Naive thymus-derived CD8-positive, alpha-beta T cell (primary cell): ENCODE measurements around the gene YIF1B. TPM values are rescaled to one million over a fixed set of nuclear protein-coding genes. Genes with fewer than 3 reads are reported as not detected.
A peak's percentile ranks its signal among the peaks of the same experiment; 100 is the strongest.

Experiments
- ATAC-seq, 2 donors: fragments of 150-1000 bp; cut with Tn5 transposase in 1 of 2; sonication (Bioruptor Pico), chemical (Tn5 transposase) in 1 of 2; 1 replicate in 1 of 2; 2 replicates in 1 of 2; pipeline ENCODE4 v1.10.0; 2021; ENCODE audit warnings: mild to moderate bottlenecking in 2 of 2, moderate library complexity in 2 of 2
- POLR2A ChIA-PET: fragments of 350-600 bp; sonication (Branson Sonifier 250); formaldehyde crosslinking; loops from one replicate; lab custom pipeline; 2021; ENCODE audit warnings: antibody characterized with exemption; lab: Charles Lee
- DNase-seq, 10 donors: peaks; one replicate each; pipeline versions ENCODE4 v3.0.0 to v3.0.0-alpha.2; 2020 to 2022
- H3K27ac Mint-ChIP-seq, 10 donors: one replicate each; pipeline ENCODE4 v1.8.0; 2020 to 2022; ENCODE audit warnings: mild to moderate bottlenecking in 10 of 10, mixed read lengths in 10 of 10, moderate library complexity in 4 of 10, inconsistent platforms in 1 of 10
- H3K27me3 Mint-ChIP-seq, 5 donors: one replicate each; pipeline ENCODE4 v1.8.0; 2021 to 2022; ENCODE audit warnings: mixed read lengths in 5 of 5
- H3K36me3 Mint-ChIP-seq, 3 donors: one replicate each; pipeline ENCODE4 v1.8.0; 2020 to 2022; ENCODE audit warnings: mixed read lengths in 3 of 3, mild to moderate bottlenecking in 2 of 3, inconsistent platforms in 1 of 3
- H3K4me1 Mint-ChIP-seq, 4 donors: one replicate each; pipeline ENCODE4 v1.8.0; 2021 to 2022; ENCODE audit warnings: mixed read lengths in 4 of 4
- H3K4me3 Mint-ChIP-seq, 10 donors: one replicate each; pipeline ENCODE4 v1.8.0; 2020 to 2022; ENCODE audit warnings: mild to moderate bottlenecking in 10 of 10, mixed read lengths in 10 of 10, moderate library complexity in 6 of 10, inconsistent platforms in 1 of 10
- H3K9me3 Mint-ChIP-seq, 9 donors: one replicate each; pipeline ENCODE4 v1.8.0; 2020 to 2022; ENCODE audit warnings: mixed read lengths in 9 of 9, mild to moderate bottlenecking in 3 of 9, inconsistent platforms in 1 of 9, moderate library complexity in 1 of 9
- polyA plus RNA-seq, 3 donors: library from polyadenylated mRNA; unstranded; fragments of 300-500 nt; fragmentation: Illumina TruSeq; gene quantifications; one replicate each; pipeline ENCODE4 v1.2.3, GENCODE V29; 2021
- total RNA-seq, 8 experiments: library from RNA in 2 of 8; stranded (reverse) in 2 of 8; gene quantifications; one replicate each; pipeline ENCODE4 v1.2.3 and lab custom pipeline; 2021 to 2026

The YIF1B gene
- total and polyA plus RNA-seq, 5 experiments from 2014 or later, result 33.7 to 47.8 (median 40.7) TPM

DNA sequence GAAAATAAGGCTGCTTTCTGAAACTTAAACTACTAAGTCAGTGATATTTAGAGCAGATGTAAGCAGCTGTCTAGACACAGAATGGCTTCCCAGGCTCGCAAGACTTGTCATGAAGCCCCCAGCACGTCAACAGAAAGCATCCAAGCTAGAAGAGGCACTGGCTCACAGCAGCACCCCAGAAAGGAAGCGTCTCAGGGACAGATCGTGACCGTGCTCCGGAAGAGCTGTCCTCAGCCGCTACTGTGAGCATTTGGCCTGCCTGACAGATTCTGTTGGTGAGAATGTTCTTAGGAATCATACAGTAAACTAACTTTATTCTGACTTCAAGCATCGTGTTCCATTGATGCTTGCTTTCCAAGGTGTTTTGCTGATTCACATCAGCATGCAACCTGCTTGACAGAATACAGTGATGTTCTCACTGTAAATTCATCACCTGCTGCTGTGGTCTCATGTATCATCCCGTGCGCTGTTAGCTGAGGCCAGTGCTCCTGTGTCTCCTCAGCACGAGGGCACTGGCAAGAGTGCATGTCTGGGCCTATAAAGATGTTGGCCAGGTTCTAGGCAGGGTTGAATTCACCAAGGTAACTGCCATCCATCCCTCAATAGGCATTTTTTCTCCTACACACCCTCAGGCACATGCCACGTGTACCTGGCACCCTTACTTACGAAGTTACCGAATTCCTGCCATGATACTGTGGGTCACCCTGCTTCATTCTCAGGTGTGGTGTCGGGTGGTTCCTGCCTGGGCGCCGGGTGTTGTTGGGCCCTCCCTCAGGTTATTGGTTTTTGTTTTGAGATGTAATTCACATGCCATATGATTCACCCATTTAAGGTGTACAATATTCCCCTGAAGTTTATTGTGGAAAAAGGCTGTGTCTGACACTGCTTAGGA, 35.5 kb downstream of the YIF1B start:
- DNase-seq, result peak in 1 of 10 donors; percentile 15
- peaks cover 6 to 19% (median 15%) of the 10 kb centered on the region in 4 donors for H3K4me1 Mint-ChIP-seq
- no peak for ATAC-seq
- H3K27ac Mint-ChIP-seq, result peak overlapping the region in 4 of 10 donors; percentile 36 to 76 (median 54)
- peaks cover 0 to 23% (median 2%) of the 10 kb centered on the region in 3 donors for H3K36me3 Mint-ChIP-seq
- no peaks in the 10 kb centered on the region for H3K9me3 Mint-ChIP-seq
- POLR2A ChIA-PET, result no interaction called here
- no peaks in the 10 kb centered on the region for H3K27me3 Mint-ChIP-seq
- no peak overlapping the region for H3K4me3 Mint-ChIP-seq

DNA sequence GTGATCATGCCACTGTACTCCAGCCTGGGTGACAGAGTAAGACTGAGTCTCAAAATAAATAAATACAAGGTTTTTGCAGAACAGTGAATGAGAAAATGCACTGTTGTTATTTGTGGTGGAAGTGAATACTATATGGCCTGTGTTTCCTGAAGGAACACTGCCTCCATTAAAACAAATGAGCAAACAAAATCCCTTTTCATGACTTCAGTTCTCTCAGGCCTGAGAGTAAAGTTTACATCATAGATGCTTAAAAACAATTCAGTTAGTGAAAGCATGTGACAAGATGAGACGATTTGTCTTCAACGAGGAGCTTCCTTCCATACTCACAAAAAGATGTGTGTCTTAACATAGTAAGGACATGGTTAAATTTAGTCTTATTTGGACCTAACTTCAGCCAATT, 37.0 kb downstream of the YIF1B start:
- H3K4me3 Mint-ChIP-seq, result no peak overlapping the region
- POLR2A ChIA-PET, result interaction anchor here (0.5 kb wide), 1 partner anchor 42 kb away, joined by 3 read pairs; no protein-coding TSS in a partner anchor
- no peak overlapping the region for H3K27ac Mint-ChIP-seq
- no peaks in the 10 kb centered on the region for H3K9me3 Mint-ChIP-seq
- ATAC-seq (no peak), DNase-seq (no peak)
- H3K36me3 Mint-ChIP-seq, result peaks cover 0 to 22% (median 0%) of the 10 kb centered on the region in 3 donors
- H3K4me1 Mint-ChIP-seq, result peaks cover 6 to 19% (median 13%) of the 10 kb centered on the region in 4 donors
- H3K27me3 Mint-ChIP-seq, result no peaks in the 10 kb centered on the region

DNA sequence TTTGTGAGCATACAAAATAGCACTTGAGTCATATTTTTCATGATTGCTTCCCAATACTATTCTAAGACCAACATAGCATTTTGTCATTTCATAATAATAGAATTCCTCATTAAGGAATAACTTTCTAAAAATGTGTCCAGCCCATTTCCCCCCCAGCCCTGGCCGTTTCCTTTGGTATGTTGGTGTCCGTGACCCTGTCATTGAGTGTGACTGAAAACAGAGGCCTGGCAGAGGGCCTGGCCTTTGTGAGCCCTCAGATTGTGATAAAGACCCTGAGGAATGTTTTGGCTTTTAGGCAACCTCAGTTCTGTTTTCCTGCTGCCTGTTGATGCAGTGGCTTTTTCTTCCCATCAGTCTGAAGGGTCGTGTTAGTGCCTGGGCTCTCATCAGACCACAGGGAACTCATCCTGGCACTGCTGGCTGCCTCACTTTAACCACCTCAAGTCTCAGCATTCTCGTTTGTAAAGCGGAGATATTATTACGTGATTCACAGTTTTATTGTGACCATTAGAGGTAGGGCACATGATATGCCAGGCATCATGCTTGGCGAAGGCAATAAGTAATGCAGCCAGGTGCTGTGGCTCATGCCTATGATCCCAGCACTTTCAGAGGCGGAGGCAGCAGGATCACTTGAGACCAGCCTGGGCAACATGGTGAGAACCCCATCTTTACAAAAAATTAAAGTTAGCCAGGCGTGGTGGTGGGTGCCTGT, 37.6 kb downstream of the YIF1B start:
- Mint-ChIP-seq H3K4me1 (peaks cover 6 to 24% (median 15%) of the 10 kb centered on the region in 4 donors), H3K27me3 (no peaks in the 10 kb centered on the region), H3K27ac (peak overlapping the region in 1 of 10 donors; percentile 47), H3K4me3 (no peak overlapping the region), H3K9me3 (no peaks in the 10 kb centered on the region), H3K36me3 (peaks cover 0 to 19% (median 0%) of the 10 kb centered on the region in 3 donors)
- no peak for ATAC-seq
- no peak for DNase-seq
- POLR2A ChIA-PET, result interaction anchor here (0.5 kb wide), 1 partner anchor 41 kb away, joined by 3 read pairs; no protein-coding TSS in a partner anchor

DNA sequence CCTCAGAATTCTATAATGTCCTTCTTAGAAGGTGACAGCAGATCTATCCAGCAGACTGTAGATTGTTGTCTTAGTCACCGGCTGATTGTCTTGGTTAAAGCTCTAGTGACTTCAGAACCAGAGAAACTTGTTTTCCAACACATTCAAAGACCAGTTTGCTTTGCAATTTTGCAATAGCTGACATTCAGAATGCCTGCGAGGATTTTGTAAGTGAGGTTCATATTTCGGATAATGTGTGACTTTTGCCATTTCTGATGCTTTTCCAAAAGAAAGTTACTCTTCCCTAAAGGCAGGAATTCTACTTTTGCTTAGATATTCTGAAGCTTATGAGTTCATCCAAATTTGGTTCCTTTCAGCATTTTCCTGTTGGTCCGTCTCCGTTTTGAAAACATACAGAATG, 38.2 kb downstream of the YIF1B start:
- H3K36me3 Mint-ChIP-seq, result peaks cover 0 to 19% (median 0%) of the 10 kb centered on the region in 3 donors
- peak overlapping the region in 1 of 10 donors; percentile 47 for H3K27ac Mint-ChIP-seq
- POLR2A ChIA-PET, result no interaction called here
- H3K27me3 Mint-ChIP-seq, result no peaks in the 10 kb centered on the region
- peaks cover 6 to 23% (median 14%) of the 10 kb centered on the region in 4 donors for H3K4me1 Mint-ChIP-seq
- DNase-seq, result no peak
- ATAC-seq, result no peak
- H3K9me3 Mint-ChIP-seq, result no peaks in the 10 kb centered on the region
- no peak overlapping the region for H3K4me3 Mint-ChIP-seq

DNA sequence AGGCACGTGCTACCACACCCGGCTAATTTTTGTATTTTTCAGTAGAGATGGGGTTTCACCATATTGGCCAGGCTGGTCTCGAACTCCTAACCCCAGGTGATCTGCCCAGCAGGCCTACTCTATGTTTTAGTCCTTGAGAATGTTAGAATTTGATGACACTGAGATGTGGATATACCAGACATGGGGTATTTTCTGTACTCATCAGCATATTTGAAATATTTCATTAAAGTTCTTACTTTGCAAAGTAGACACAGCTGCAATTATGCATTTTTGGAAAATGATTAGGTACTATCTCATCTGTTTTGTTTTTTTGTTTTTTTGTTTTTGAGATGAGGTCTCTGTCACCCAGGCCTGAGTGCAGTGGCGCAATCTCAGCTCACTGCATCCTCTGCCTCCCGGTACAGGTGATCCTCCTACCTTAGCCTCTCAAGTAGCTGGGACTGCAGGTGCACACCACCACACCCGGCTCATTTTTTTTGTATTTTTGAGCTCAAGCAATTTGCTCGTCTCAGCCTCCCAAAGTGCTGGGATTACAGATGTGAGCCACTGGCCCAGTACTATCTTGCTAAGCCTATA, 38.7 kb downstream of the YIF1B start:
- peaks cover 5 to 18% (median 10%) of the 10 kb centered on the region in 4 donors for H3K4me1 Mint-ChIP-seq
- peaks cover 0 to 19% (median 0%) of the 10 kb centered on the region in 3 donors for H3K36me3 Mint-ChIP-seq
- H3K27ac Mint-ChIP-seq, result no peak overlapping the region
- H3K4me3 Mint-ChIP-seq, result no peak overlapping the region
- ATAC-seq (no peak), DNase-seq (no peak)
- H3K27me3 Mint-ChIP-seq, result no peaks in the 10 kb centered on the region
- no peaks in the 10 kb centered on the region for H3K9me3 Mint-ChIP-seq
- POLR2A ChIA-PET, result interaction anchor here (0.6 kb wide), 1 partner anchor 1306 kb away, joined by 3 read pairs; no protein-coding TSS in a partner anchor

DNA sequence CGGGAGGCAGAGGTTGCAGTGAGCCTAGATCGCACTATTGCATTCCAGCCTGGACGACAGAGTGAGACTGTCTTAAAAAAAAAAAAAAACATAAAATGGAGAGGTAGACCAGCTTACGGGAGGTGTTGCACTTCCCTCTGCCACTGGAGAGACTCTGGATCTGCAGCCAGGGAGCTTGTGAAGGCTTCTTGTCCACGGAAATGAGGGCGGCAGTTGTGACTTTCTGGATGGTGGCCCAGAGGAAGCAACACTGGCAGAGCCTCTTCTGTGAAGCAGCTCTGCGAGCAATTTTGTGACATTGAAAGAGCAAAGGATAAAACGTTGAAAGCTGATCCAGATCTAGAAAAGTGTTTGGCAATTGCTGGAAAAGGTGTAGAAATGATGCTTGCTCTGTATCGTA, 41.0 kb downstream of the YIF1B start:
- Mint-ChIP-seq H3K4me1 (peaks cover 0 to 16% (median 7%) of the 10 kb centered on the region in 4 donors), H3K9me3 (no peaks in the 10 kb centered on the region), H3K4me3 (no peak overlapping the region), H3K36me3 (peaks cover 0 to 10% (median 0%) of the 10 kb centered on the region in 3 donors), H3K27ac (no peak overlapping the region), H3K27me3 (no peaks in the 10 kb centered on the region)
- ATAC-seq (no peak), DNase-seq (no peak)
- POLR2A ChIA-PET, result no interaction called here

DNA sequence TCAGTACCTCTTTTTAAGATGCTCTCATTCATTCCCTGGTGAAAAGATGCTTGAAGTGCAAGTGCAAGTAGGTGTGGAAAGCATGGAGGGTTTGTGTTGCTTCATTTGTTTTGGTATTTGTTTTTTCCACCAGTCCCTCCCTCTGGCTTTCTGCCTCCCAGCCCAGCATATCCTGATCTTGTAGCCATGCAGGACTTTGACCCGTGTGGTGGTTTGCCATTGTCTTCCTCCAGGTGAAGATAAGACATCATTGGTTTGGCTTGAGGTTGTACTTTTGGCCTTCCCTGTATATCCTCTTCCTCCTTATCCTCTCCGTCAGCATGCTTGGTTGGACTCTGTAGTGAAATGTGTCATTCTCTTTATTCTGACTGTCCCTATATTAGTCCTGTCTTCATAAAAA, 42.2 kb downstream of the YIF1B start:
- POLR2A ChIA-PET, result no interaction called here
- H3K27me3 Mint-ChIP-seq, result no peaks in the 10 kb centered on the region
- ATAC-seq, result no peak
- H3K27ac Mint-ChIP-seq, result peak overlapping the region in 1 of 10 donors; percentile 40
- H3K4me3 Mint-ChIP-seq, result no peak overlapping the region
- no peak for DNase-seq
- peaks cover 0 to 18% (median 10%) of the 10 kb centered on the region in 4 donors for H3K4me1 Mint-ChIP-seq
- no peaks in the 10 kb centered on the region for H3K9me3 Mint-ChIP-seq
- peaks cover 0 to 14% (median 0%) of the 10 kb centered on the region in 3 donors for H3K36me3 Mint-ChIP-seq

DNA sequence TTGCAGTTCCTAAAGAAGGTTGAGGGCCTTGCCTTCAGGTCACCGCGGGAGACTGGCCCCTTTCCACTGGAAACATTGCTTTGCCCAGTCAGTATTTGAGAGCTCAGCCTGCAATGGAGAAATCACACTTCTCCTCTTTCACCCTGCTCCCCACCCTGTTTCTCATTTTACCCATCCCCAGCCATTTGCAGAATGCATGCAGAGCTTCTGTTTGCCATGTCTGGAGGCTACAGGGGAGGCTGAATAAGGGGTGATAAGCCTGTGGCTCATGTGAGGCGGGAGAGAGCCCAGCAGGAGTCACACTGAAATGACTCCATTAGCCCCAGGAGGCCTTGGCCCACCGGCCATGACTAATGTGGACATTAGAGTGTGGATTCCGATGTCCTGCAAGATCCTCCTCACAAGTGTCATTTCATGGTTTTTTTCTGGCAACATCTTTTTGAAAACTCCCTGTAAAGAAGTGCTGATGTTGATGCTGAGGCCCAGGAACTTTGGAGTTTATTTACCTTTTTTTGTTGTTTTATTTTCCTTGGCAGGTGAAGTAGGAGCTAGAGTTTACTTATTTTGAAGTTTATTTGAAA, 45.1 kb downstream of the YIF1B start:
- no peak for ATAC-seq
- Mint-ChIP-seq H3K9me3 (no peaks in the 10 kb centered on the region), H3K4me1 (peaks cover 17 to 43% (median 30%) of the 10 kb centered on the region in 4 donors), H3K36me3 (peaks cover 0 to 14% (median 0%) of the 10 kb centered on the region in 3 donors), H3K27ac (peak overlapping the region in 1 of 10 donors; percentile 2), H3K27me3 (no peaks in the 10 kb centered on the region), H3K4me3 (no peak overlapping the region)
- POLR2A ChIA-PET, result no interaction called here
- no peak for DNase-seq

DNA sequence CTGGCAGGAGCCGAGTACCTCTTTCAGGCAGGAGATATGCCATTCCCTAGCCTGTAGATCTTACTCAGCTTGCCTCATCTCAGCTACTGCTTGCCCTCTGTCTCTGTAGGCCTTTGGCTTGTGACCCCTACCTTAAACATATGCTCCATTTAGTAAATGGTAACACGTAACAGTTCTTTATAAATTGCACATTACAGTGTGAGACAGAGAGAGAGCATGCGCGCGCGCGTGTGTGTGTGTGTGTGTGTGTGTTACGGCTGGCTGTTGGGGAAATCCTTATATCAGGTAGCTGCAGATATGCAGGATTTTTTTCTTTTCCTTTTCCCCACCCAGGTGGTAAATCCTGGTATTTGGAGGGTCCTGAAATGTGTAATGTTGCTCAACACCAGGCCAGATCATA, 47.2 kb downstream of the YIF1B start:
- Mint-ChIP-seq H3K4me3 (no peak overlapping the region), H3K4me1 (peaks cover 30 to 56% (median 43%) of the 10 kb centered on the region in 4 donors), H3K36me3 (peaks cover 0 to 6% (median 0%) of the 10 kb centered on the region in 3 donors), H3K27ac (peak overlapping the region in 3 of 10 donors; percentile 37 to 58 (median 38)), H3K9me3 (no peaks in the 10 kb centered on the region), H3K27me3 (no peaks in the 10 kb centered on the region)
- ATAC-seq, result no peak
- POLR2A ChIA-PET, result interaction anchor here (0.6 kb wide), 1 partner anchor 11 kb away, joined by 3 read pairs; no protein-coding TSS in a partner anchor
- no peak for DNase-seq

DNA sequence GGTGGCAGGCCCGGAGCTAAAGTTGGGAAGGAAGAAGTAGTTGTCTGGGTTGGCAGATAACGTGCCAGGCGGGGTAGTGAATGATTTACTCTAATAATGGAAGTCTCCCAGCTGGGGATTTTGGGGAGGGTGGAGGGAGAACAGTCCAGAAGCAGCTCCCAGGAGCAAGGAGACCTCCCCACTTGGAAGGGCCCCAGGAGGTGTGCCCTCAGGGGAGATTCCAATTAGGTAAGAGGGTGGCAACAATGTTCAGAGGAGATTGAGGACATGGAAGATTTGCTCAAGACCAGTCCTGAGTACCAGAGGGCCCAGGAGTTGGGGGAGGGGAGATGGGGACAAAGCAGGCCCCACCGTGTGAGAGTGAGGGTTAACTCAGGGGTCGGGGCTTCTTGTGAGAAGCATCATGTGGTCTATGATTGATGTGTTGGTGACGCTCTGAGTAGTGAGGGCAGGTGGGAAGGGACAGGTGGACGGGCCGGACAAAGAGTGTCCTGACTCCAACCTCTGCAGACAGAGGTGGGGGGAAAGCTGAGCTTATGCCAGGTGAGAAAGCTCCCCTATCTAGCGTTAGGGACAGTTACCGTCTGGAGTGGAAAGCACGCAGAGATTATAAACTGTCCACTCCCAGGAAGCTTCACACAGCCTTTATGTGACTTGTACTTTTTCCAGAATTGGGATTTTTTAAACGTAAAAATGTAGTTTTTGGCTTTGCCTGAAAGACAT, 47.8 kb downstream of the YIF1B start:
- Mint-ChIP-seq H3K27me3 (no peaks in the 10 kb centered on the region), H3K4me3 (no peak overlapping the region), H3K4me1 (peaks cover 30 to 53% (median 44%) of the 10 kb centered on the region in 4 donors), H3K36me3 (peaks cover 0 to 6% (median 0%) of the 10 kb centered on the region in 3 donors), H3K27ac (peak overlapping the region in 4 of 10 donors; percentile 37 to 73 (median 48)), H3K9me3 (no peaks in the 10 kb centered on the region)
- DNase-seq (no peak), ATAC-seq (no peak)
- POLR2A ChIA-PET, result interaction anchor here (0.6 kb wide), 1 partner anchor 10 kb away, joined by 3 read pairs; no protein-coding TSS in a partner anchor

DNA sequence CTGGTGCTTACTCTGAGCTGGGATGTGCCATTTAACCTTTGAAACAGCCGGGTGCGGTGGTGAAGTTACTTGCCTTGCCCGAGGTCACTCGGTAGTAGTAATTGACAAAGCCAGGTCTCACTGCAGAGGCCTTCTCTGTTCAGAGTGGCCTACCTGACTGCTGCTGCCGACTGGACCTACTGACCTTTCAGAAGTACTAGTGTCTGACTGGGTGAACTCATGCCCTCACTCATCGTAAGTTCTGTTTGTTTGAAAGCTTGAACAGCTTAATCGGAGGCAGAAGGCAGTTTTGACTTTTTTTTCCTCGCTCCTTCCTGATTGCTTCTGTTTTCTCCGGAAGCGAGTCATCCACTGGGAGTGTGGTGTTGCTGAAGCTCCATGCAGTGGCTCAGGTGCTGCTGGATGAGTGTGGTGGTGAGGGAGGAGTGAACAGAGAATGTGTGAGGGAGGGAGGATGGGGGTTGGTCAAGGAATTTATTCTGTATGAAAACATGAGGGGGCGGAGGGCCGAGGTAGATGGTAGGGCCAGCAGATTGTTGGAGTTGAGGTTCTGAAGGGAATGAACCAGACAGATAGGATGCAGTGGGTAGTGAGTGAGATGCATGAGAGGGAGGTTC, 48.7 kb downstream of the YIF1B start:
- H3K27me3 Mint-ChIP-seq, result no peaks in the 10 kb centered on the region
- H3K36me3 Mint-ChIP-seq, result peaks cover 0 to 6% (median 0%) of the 10 kb centered on the region in 3 donors
- peak overlapping the region in 6 of 10 donors; percentile 19 to 73 (median 31) for H3K27ac Mint-ChIP-seq
- H3K4me1 Mint-ChIP-seq, result peaks cover 28 to 53% (median 44%) of the 10 kb centered on the region in 4 donors
- H3K4me3 Mint-ChIP-seq, result peak overlapping the region in 4 of 10 donors; percentile 5 to 38 (median 18)
- DNase-seq (no peak), ATAC-seq (no peak)
- no peaks in the 10 kb centered on the region for H3K9me3 Mint-ChIP-seq
- POLR2A ChIA-PET, result no interaction called here
